Esophagus muscularis mucosa (tissue), 4 donors: ENCODE data around the gene MAN1A1.

Source experiments
- CTCF ChIP-seq, 3 experiments: fragments of 200-600 bp in 2 of 3; fragments of 450-650 bp in 1 of 3; sonication (generic) in 2 of 3; IDR thresholded peaks; one replicate each; pipeline ENCODE4 v1.5.1; 2017 to 2019; ENCODE audit warnings: antibody characterized with exemption in 3 of 3, mild to moderate bottlenecking in 2 of 3, moderate library complexity in 1 of 3
- EP300 ChIP-seq: sonication (generic); formaldehyde crosslinking; IDR thresholded peaks from one replicate; pipeline ENCODE4 v1.6.1; 2017; ENCODE audit warnings: antibody characterized with exemption
- POLR2A ChIP-seq: fragments of 450-650 bp; IDR thresholded peaks from one replicate; pipeline ENCODE4 v1.6.1; 2017; ENCODE audit warnings: antibody characterized with exemption, moderate library complexity, mild to moderate bottlenecking, low read depth
- POLR2AphosphoS5 ChIP-seq, 2 donors: sonication (generic); formaldehyde crosslinking; IDR thresholded peaks; one replicate each; pipeline ENCODE4 v1.6.1; 2017; ENCODE audit warnings: antibody characterized with exemption in 2 of 2

DNA sequence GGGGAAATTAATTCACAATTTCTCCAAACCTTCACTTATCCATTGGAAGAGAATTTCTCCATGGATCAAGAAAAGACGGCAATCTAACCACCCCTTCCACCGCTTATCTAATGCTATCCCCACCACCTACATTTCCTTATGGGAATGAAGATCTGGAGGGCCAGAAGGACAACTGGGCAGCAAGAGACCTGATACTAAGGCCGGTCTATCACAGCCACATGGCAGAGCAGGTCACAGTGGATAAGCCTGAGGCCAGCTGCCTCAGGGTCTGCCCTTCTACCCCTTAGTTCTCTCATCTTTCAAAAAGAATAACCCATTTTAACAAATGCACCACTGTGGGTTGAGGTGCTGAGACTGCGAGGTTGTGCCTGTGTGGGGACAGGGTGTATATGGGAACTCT lies 37.1 kb downstream of the MAN1A1 start:
- TF ChIP-seq CTCF (IDR thresholded peaks at IDR 0.05): no peak
- TF ChIP-seq POLR2A: no peak
- TF ChIP-seq POLR2AphosphoS5 (IDR thresholded peaks at IDR 0.05): no peak
- TF ChIP-seq EP300: no peak
